ENCODE results near the gene LRP1B.

- TF ChIP-seq SUZ12 (IDR thresholded peaks at IDR 0.05; ENCODE audit: extremely low read depth, insufficient read depth, insufficient read length) (no peak), YY1 (IDR thresholded peaks at IDR 0.05; ENCODE audit: insufficient read depth, insufficient read length) (no peak), ZNF274 (IDR thresholded peaks at IDR 0.05; ENCODE audit: low read depth, low read length) (no peak)
These were observed 45.1 kb upstream of the LRP1B start for GRCh38 chr2:142175813-142176338.

Data from NT2/D1 (cell line).